ENCODE results near the gene MRPL14.

- TF ChIP-seq, protein P1, sequence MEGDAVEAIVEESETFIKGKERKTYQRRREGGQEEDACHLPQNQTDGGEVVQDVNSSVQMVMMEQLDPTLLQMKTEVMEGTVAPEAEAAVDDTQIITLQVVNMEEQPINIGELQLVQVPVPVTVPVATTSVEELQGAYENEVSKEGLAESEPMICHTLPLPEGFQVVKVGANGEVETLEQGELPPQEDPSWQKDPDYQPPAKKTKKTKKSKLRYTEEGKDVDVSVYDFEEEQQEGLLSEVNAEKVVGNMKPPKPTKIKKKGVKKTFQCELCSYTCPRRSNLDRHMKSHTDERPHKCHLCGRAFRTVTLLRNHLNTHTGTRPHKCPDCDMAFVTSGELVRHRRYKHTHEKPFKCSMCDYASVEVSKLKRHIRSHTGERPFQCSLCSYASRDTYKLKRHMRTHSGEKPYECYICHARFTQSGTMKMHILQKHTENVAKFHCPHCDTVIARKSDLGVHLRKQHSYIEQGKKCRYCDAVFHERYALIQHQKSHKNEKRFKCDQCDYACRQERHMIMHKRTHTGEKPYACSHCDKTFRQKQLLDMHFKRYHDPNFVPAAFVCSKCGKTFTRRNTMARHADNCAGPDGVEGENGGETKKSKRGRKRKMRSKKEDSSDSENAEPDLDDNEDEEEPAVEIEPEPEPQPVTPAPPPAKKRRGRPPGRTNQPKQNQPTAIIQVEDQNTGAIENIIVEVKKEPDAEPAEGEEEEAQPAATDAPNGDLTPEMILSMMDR (optimal IDR thresholded peaks at IDR 0.05 in 1 of 3, IDR thresholded peaks at IDR 0.05 in 1 of 3, conservative IDR thresholded peaks at IDR 0.05 in 1 of 3; ENCODE audit: extremely low read depth in 1 of 3, insufficient read depth in 2 of 3, low read length in 3 of 3): no peak
- TF ChIP-seq EZH2 (IDR thresholded peaks at IDR 0.05; ENCODE audit: low read length): no peak
Observed at GRCh38 chr6:44093750-44094402, 33.4 kb downstream of the MRPL14 start.
